HepG2 (cell line): ENCODE data around the gene CNOT8. TPM values are rescaled to one million over a fixed set of nuclear protein-coding genes. Genes with fewer than 3 reads are reported as not detected.

Source experiments
- ADNP ChIP-seq: sonication (generic); formaldehyde crosslinking; IDR thresholded peaks from 2 replicates; pipeline ENCODE4 v1.4.0; 2020; ENCODE audit warnings: missing genetic modification reagents
- FOXO1 ChIP-seq: sonication (generic); formaldehyde crosslinking; IDR thresholded peaks from 2 replicates; pipeline ENCODE4 v1.4.0; 2020; ENCODE audit warnings: missing genetic modification reagents
- HOXA9 ChIP-seq: sonication (generic); formaldehyde crosslinking; IDR thresholded peaks from 2 replicates; pipeline ENCODE4 v1.8.1; 2022; ENCODE audit warnings: missing genetic modification reagents, mild to moderate bottlenecking, moderate library complexity, borderline replicate concordance
- LRRFIP1 ChIP-seq: sonication (generic); formaldehyde crosslinking; conservative IDR thresholded peaks from 2 replicates; pipeline ENCODE4 v1.4.0; 2020; ENCODE audit warnings: missing genetic modification reagents
- POLR2A ChIP-seq, 2 experiments: IDR thresholded peaks; 2 replicates each; pipeline ENCODE4 v1.6.1; 2011; ENCODE audit warnings: low read depth in 2 of 2, low read length in 2 of 2, mild to moderate bottlenecking in 1 of 2, moderate library complexity in 1 of 2; ENCODE audit not compliant: insufficient read depth in 1 of 2
- SNAPC5 ChIP-seq: sonication (generic); formaldehyde crosslinking; IDR thresholded peaks from 2 replicates; pipeline ENCODE4 v1.8.1; 2023; ENCODE audit warnings: mild to moderate bottlenecking, missing genetic modification reagents, borderline replicate concordance
- ZBTB42 ChIP-seq: sonication (generic); formaldehyde crosslinking; IDR thresholded peaks from 2 replicates; pipeline ENCODE4 v1.5.0; 2020; ENCODE audit warnings: mild to moderate bottlenecking, missing genetic modification reagents
- ZNF337 ChIP-seq: sonication (generic); formaldehyde crosslinking; IDR thresholded peaks from 2 replicates; pipeline ENCODE4 v1.5.1; 2020; ENCODE audit warnings: missing genetic modification reagents, low read depth, mild to moderate bottlenecking, borderline replicate concordance
- ZNF382 ChIP-seq: sonication (generic); formaldehyde crosslinking; IDR thresholded peaks from 2 replicates; pipeline ENCODE4 v1.5.0; 2020; ENCODE audit warnings: missing genetic modification reagents, mild to moderate bottlenecking, borderline replicate concordance
- ZNF407 ChIP-seq: sonication (generic); formaldehyde crosslinking; IDR thresholded peaks from one replicate; pipeline ENCODE4 v1.5.1; 2020; ENCODE audit warnings: mild to moderate bottlenecking, missing genetic modification reagents; ENCODE audit errors: not compliant biosample characterization
- ZNF570 ChIP-seq: sonication (generic); formaldehyde crosslinking; IDR thresholded peaks from 2 replicates; pipeline ENCODE4 v1.4.0; 2020; ENCODE audit warnings: mild to moderate bottlenecking, missing genetic modification reagents, borderline replicate concordance
- ZNF7 ChIP-seq: IDR thresholded peaks from 2 replicates; pipeline ENCODE4 v1.6.1; 2016; ENCODE audit warnings: missing biosample characterization, missing genetic modification reagents
- ZNF790 ChIP-seq: sonication (generic); formaldehyde crosslinking; IDR thresholded peaks from 2 replicates; pipeline ENCODE4 v1.8.0; 2022; ENCODE audit warnings: missing genetic modification reagents, mild to moderate bottlenecking, borderline replicate concordance
- polyA plus RNA-seq, 8 experiments: library from polyadenylated mRNA; depleted of rRNA in 3 of 8; stranded (reverse) in 7 of 8; unstranded in 1 of 8; fragments of >200 nt; fragmentation: Illumina TruSeq in 4 of 8; extraction: Trizol in 4 of 8; gene quantifications; 2 replicates each; pipeline versions ENCODE4 v1.2.1 to v1.2.3, GENCODE V29; 2011 to 2016; ENCODE audit warnings: low read depth in 4 of 8, missing spikeins in 1 of 8, mixed read lengths in 1 of 8; ENCODE audit not compliant: insufficient read depth in 1 of 8
- total RNA-seq, 5 experiments: library from RNA; depleted of rRNA; stranded (reverse); fragments of >200 nt; fragmentation: Illumina TruSeq; extraction: Trizol; gene quantifications; 2 replicates each; pipeline ENCODE4 v1.2.3, GENCODE V29; 2016; ENCODE audit warnings: low read depth in 1 of 5
- TF ChIP-seq, protein P1 (sequence below): sonication (generic); formaldehyde crosslinking; IDR thresholded peaks from 2 replicates; pipeline ENCODE4 v1.8.1; 2023; ENCODE audit warnings: mild to moderate bottlenecking, missing genetic modification reagents
- TF ChIP-seq, protein P2 (sequence below): sonication (generic); formaldehyde crosslinking; IDR thresholded peaks from 2 replicates; pipeline ENCODE4 v1.4.0; 2020; ENCODE audit warnings: low read depth, mild to moderate bottlenecking, missing genetic modification reagents

Gene CNOT8
- total and polyA plus RNA-seq, 2 of the 13 experiments (the other 11 are each of a cell fraction or from before 2014, with no cell fraction given) = 37.1 to 74.9 TPM

DNA sequence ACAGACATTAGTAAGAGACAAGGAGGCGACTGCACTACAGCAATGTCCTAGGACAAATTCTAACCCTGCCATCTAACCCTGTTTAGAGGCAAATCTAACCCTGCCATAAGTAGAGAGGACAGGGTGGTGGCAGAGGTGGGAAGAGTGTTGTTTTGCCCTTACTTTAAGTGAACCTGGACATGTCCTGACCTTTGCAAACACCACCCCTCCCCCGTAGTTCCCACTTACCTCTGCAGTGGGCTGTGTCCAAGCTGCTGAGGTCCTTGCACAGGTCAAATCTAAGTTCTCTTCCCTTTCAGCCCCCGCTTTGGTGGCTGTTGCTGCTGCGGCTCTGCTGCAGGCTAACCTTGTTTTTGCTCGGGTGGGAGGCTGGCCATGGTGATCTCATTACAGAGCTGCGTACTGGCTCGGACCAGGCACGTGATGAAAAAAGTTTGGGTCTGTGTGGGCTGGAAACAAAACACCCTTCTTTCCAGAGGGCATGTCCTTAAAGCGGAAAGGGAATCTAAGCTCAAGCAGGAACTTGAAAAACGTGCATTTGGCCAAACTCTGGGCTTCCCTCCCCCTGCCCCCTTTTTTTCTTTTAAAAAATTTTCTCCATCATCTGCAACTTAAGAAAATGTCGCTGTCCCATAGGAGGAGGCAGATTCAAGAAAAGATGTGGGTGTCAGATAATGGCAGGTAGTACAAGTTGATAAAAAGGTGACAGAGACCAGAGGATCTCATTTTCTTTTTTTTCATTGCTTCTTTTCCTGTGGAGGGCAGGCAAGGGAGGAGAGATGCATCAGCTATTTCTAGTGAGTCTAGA, 8.0 kb upstream of the CNOT8 start, which contains the start of gene FAXDC2 (continued):
- TF ChIP-seq ZNF407 (CRISPR knock-in tag) (no peak), ZBTB42 (no peak), ADNP (CRISPR knock-in tag) (no peak), POLR2A (IDR thresholded peaks at IDR 0.05; ENCODE audit: insufficient read depth in 1 of 2, low read depth in 2 of 2, low read length in 2 of 2) (peak in 1 of 2 experiments; percentile 61; a peak in 1 of 4 replicates), ZNF382 (no peak), FOXO1 (CRISPR knock-in tag) (no peak; the same call in 1 of the 2 replicates), ZNF337 (no peak), LRRFIP1 (no peak), SNAPC5 (CRISPR knock-in tag) (no peak), HOXA9 (CRISPR knock-in tag) (no peak), ZNF570 (CRISPR knock-in tag) (no peak), ZNF7 (CRISPR knock-in tag) (no peak), ZNF790 (CRISPR knock-in tag) (no peak)
- TF ChIP-seq, protein P1, sequence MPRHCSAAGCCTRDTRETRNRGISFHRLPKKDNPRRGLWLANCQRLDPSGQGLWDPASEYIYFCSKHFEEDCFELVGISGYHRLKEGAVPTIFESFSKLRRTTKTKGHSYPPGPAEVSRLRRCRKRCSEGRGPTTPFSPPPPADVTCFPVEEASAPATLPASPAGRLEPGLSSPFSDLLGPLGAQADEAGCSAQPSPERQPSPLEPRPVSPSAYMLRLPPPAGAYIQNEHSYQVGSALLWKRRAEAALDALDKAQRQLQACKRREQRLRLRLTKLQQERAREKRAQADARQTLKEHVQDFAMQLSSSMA (CRISPR knock-in tag) = no peak
- TF ChIP-seq, protein P2, sequence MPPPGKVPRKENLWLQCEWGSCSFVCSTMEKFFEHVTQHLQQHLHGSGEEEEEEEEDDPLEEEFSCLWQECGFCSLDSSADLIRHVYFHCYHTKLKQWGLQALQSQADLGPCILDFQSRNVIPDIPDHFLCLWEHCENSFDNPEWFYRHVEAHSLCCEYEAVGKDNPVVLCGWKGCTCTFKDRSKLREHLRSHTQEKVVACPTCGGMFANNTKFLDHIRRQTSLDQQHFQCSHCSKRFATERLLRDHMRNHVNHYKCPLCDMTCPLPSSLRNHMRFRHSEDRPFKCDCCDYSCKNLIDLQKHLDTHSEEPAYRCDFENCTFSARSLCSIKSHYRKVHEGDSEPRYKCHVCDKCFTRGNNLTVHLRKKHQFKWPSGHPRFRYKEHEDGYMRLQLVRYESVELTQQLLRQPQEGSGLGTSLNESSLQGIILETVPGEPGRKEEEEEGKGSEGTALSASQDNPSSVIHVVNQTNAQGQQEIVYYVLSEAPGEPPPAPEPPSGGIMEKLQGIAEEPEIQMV (CRISPR knock-in tag) = no peak
